HCT116 (cell line): ENCODE results near the gene KAZN. TPM values are rescaled to one million over a fixed set of nuclear protein-coding genes. Genes with fewer than 3 reads are reported as not detected.

Experiments used
- ATAC-seq: fragments of 200-7000 bp; cut with Tn5 transposase; 2 replicates; pipeline ENCODE4 v1.9.1; 2020; ENCODE audit warnings: mild to moderate bottlenecking, moderate library complexity
- BruUV-seq: library from RNA; stranded (reverse); fragments of 400-500 nt; replicated peaks from 2 replicates; lab custom pipeline; 2021; lab: Mats Ljungman, UMichigan
- CTCF ChIA-PET: fragments of 300-600 bp; sonication (Branson Sonifier 250); formaldehyde crosslinking; loops from one replicate; lab custom pipeline; 2021; ENCODE audit warnings: antibody characterized with exemption; lab: Charles Lee
- POLR2A ChIA-PET: fragments of 300-600, 350-600 bp; sonication (Branson Sonifier 250); formaldehyde crosslinking; loops from one replicate; lab custom pipeline; 2021; ENCODE audit warnings: antibody characterized with exemption; lab: Charles Lee
- RAD21 ChIA-PET, 2 experiments: fragments of 300-600 bp; sonication (Branson Sonifier 250); formaldehyde crosslinking; loops; one replicate each; lab custom pipeline; 2023; ENCODE audit warnings: low total read pairs in 2 of 2; ENCODE audit not compliant: uncharacterized antibody in 2 of 2, unreplicated experiment in 2 of 2, low non-redundant PET in 1 of 2; lab: Charles Lee
- DNase-seq: peaks from one replicate; pipeline ENCODE4 v3.0.0-alpha.2; 2010; ENCODE audit warnings: low read depth, low spot score
- H2AFZ ChIP-seq: fragments of 200-600 bp; shearing (Covaris generic), sonication (generic); 2 replicates; pipeline ENCODE4 v1.6.1; 2017; ENCODE audit warnings: low read depth, mixed run types, mixed read lengths, antibody characterized with exemption, low read length; ENCODE audit not compliant: poor library complexity, severe bottlenecking
- H3K27ac ChIP-seq: 2 replicates; pipeline ENCODE4 v1.5.1; 2012; ENCODE audit warnings: low read depth, low read length
- H3K27me3 ChIP-seq: fragments of 200-600 bp; sonication (generic); 2 replicates; pipeline ENCODE4 v1.6.1; 2016; ENCODE audit warnings: mixed run types, low read length, mixed read lengths; ENCODE audit not compliant: insufficient read depth
- H3K36me3 ChIP-seq, 2 experiments: fragments of 200-500 bp in 1 of 2; fragments of 200-600 bp in 1 of 2; sonication (Bioruptor generic) in 1 of 2; sonication (generic) in 1 of 2; 2 replicates each; pipeline versions ENCODE4 v1.5.1 to v1.6.1; 2014 to 2016; ENCODE audit warnings: low read length in 2 of 2, inconsistent platforms in 1 of 2, mixed read lengths in 1 of 2, mixed run types in 1 of 2; ENCODE audit not compliant: insufficient read depth in 2 of 2, control insufficient read depth in 1 of 2
- H3K4me1 ChIP-seq, 2 experiments: fragments of 200-600 bp in 1 of 2; sonication (generic) in 1 of 2; 2 replicates each; pipeline versions ENCODE4 v1.5.1 to v1.6.1; 2012 to 2017; ENCODE audit warnings: low read length in 2 of 2, inconsistent platforms in 1 of 2, mild to moderate bottlenecking in 1 of 2, mixed read lengths in 1 of 2, mixed run types in 1 of 2, moderate library complexity in 1 of 2; ENCODE audit not compliant: insufficient read depth in 2 of 2, control insufficient read depth in 1 of 2
- H3K4me2 ChIP-seq: fragments of 200-600 bp; sonication (generic); 2 replicates; pipeline ENCODE4 v1.6.1; 2017; ENCODE audit warnings: mixed run types, low read length, mixed read lengths
- H3K4me3 ChIP-seq, 2 experiments: fragments of 200-600 bp in 1 of 2; sonication (generic) in 1 of 2; replicated peaks in 1 of 2; 2 replicates each; pipeline ENCODE4 v1.5.1; 2011 to 2016; ENCODE audit warnings: low read length in 2 of 2, control low read depth in 1 of 2, low read depth in 1 of 2, mild to moderate bottlenecking in 1 of 2, mixed read lengths in 1 of 2, mixed run types in 1 of 2
- H3K79me2 ChIP-seq: fragments of 200-600 bp; sonication (generic); 2 replicates; pipeline ENCODE4 v1.6.1; 2017; ENCODE audit warnings: mild to moderate bottlenecking, mixed run types, low read length, moderate library complexity, mixed read lengths; ENCODE audit not compliant: insufficient read depth
- H3K9ac ChIP-seq: fragments of 200-600 bp; sonication (generic); 2 replicates; pipeline ENCODE4 v1.6.1; 2016; ENCODE audit warnings: low read length, mixed read lengths
- H3K9me2 ChIP-seq: fragments of 200-600 bp; sonication (generic), shearing (Covaris generic); 2 replicates; pipeline ENCODE4 v1.6.1; 2017; ENCODE audit warnings: mixed run types, mild to moderate bottlenecking, moderate library complexity; ENCODE audit not compliant: insufficient read depth
- H3K9me3 ChIP-seq, 2 experiments: fragments of 200-500 bp in 1 of 2; fragments of 200-600 bp in 1 of 2; sonication (Bioruptor generic) in 1 of 2; sonication (generic) in 1 of 2; 2 replicates each; pipeline ENCODE4 v1.6.1; 2014 to 2017; ENCODE audit warnings: low read length in 2 of 2, mixed read lengths in 2 of 2, inconsistent platforms in 1 of 2, low read depth in 1 of 2, mild to moderate bottlenecking in 1 of 2, mixed run types in 1 of 2, moderate library complexity in 1 of 2; ENCODE audit not compliant: control insufficient read depth in 1 of 2, insufficient read depth in 1 of 2
- H4K20me1 ChIP-seq: fragments of 200-600 bp; sonication (generic), shearing (Covaris generic); 2 replicates; pipeline ENCODE4 v1.6.1; 2017; ENCODE audit warnings: mixed run types, mild to moderate bottlenecking, moderate library complexity; ENCODE audit not compliant: insufficient read depth
- CBX3 ChIP-seq: IDR thresholded peaks from 2 replicates; pipeline ENCODE4 v1.6.1; 2012; ENCODE audit warnings: low read depth
- CEBPB ChIP-seq: IDR thresholded peaks from 2 replicates; pipeline ENCODE4 v1.6.1; 2012; ENCODE audit warnings: low read depth
- EGR1 ChIP-seq: IDR thresholded peaks from 2 replicates; pipeline ENCODE4 v1.6.1; 2012; ENCODE audit warnings: low read depth
- EZH2 ChIP-seq: fragments of 200-600 bp; sonication (generic); IDR thresholded peaks from 2 replicates; pipeline ENCODE4 v1.6.1; 2017; ENCODE audit warnings: antibody characterized with exemption, mixed run types
- EZH2phosphoT487 ChIP-seq: fragments of 200-600 bp; IDR thresholded peaks from 2 replicates; pipeline ENCODE4 v1.6.1; 2018; ENCODE audit warnings: antibody characterized with exemption, borderline replicate concordance
- FOSL1 ChIP-seq: IDR thresholded peaks from 2 replicates; pipeline ENCODE4 v1.6.1; 2012; ENCODE audit warnings: low read depth
- MAX ChIP-seq: IDR thresholded peaks from 2 replicates; pipeline ENCODE4 v1.6.1; 2012
- POLR2A ChIP-seq: IDR thresholded peaks from 2 replicates; pipeline ENCODE4 v1.7.0; 2011; ENCODE audit warnings: borderline replicate concordance; ENCODE audit not compliant: insufficient read depth, insufficient read length; ENCODE audit errors: extremely low read depth
- POLR2AphosphoS5 ChIP-seq: IDR thresholded peaks from 2 replicates; pipeline ENCODE4 v1.6.1; 2011; ENCODE audit warnings: mild to moderate bottlenecking, low read depth, low read length, moderate library complexity
- RAD21 ChIP-seq: IDR thresholded peaks from 2 replicates; pipeline ENCODE4 v1.6.1; 2012; ENCODE audit warnings: low read depth, mild to moderate bottlenecking
- REST ChIP-seq: IDR thresholded peaks from 2 replicates; pipeline ENCODE4 v1.6.1; 2012; ENCODE audit warnings: low read depth
- SIN3A ChIP-seq: IDR thresholded peaks from 2 replicates; pipeline ENCODE4 v1.6.1; 2012; ENCODE audit warnings: low read depth
- SP1 ChIP-seq: IDR thresholded peaks from 2 replicates; pipeline ENCODE4 v1.6.1; 2012; ENCODE audit warnings: low read depth
- SRF ChIP-seq: IDR thresholded peaks from 2 replicates; pipeline ENCODE4 v1.6.1; 2012; ENCODE audit warnings: low read depth
- TCF7L2 ChIP-seq: IDR thresholded peaks from 2 replicates; pipeline ENCODE4 v1.7.0; 2011; ENCODE audit warnings: borderline replicate concordance, inconsistent platforms; ENCODE audit not compliant: insufficient read depth, insufficient read length; ENCODE audit errors: extremely low read depth
- YY1 ChIP-seq: IDR thresholded peaks from 2 replicates; pipeline ENCODE4 v1.6.1; 2011; ENCODE audit warnings: low read length, low read depth, moderate library complexity, mild to moderate bottlenecking; ENCODE audit not compliant: insufficient replicate concordance; ENCODE audit errors: extremely low read depth
- ZFX ChIP-seq: fragments of 450-650 bp; IDR thresholded peaks from 2 replicates; pipeline ENCODE4 v1.6.1; 2017
- intact Hi-C: fragments of 100-400 bp; cut with micrococcal nuclease; formaldehyde crosslinking; loops from 2 replicates; pipeline ENCODE4 v1.10.0; 2022
- total RNA-seq: library from RNA; stranded (reverse); gene quantifications from one replicate; pipeline ENCODE4 v1.2.1, GENCODE V29; 2021; ENCODE audit not compliant: unreplicated experiment
- TF ChIP-seq, protein P1 (sequence below): IDR thresholded peaks from 2 replicates; pipeline ENCODE4 v1.6.1; 2011; ENCODE audit warnings: mild to moderate bottlenecking, low read length, moderate library complexity; ENCODE audit not compliant: insufficient replicate concordance; ENCODE audit errors: extremely low read depth

Gene KAZN
- total RNA-seq, 1 experiment from 2014 or later, result 13.4 TPM

- H3K9me2 ChIP-seq, result no peaks in the 10 kb centered on the region
- peaks cover 64% of the 10 kb centered on the region for H3K27me3 ChIP-seq
- H3K4me3 ChIP-seq, result no peak overlapping the region
- H3K4me2 ChIP-seq, result no peak overlapping the region
- no peak overlapping the region for H3K9ac ChIP-seq
- H3K9me3 ChIP-seq, result no peaks in the 10 kb centered on the region
- POLR2A ChIA-PET, result no interaction called here
- TF ChIP-seq ZFX, result no peak
- no peak for TF ChIP-seq POLR2AphosphoS5
- no peak for TF ChIP-seq SRF
- no peak for TF ChIP-seq EZH2
- no peak for TF ChIP-seq SIN3A
- TF ChIP-seq SP1, result no peak
- no peak for TF ChIP-seq EZH2phosphoT487
- no peak for TF ChIP-seq CBX3
- TF ChIP-seq POLR2A, result no peak
- no peak for TF ChIP-seq CEBPB
- no peak for TF ChIP-seq EGR1
- no peak overlapping the region for H2AFZ ChIP-seq
- no TSS peak for BruUV-seq
- H4K20me1 ChIP-seq, result no peaks in the 10 kb centered on the region
- intact Hi-C loops, result no loop called here
- no peak overlapping the region for H3K27ac ChIP-seq
- H3K36me3 ChIP-seq, result no peaks in the 10 kb centered on the region
- CTCF ChIA-PET, result no interaction called here
- no peaks in the 10 kb centered on the region for H3K4me1 ChIP-seq
- DNase-seq (no peak), ATAC-seq (no peak)
- RAD21 ChIA-PET, result no interaction called here
- no peaks in the 10 kb centered on the region for H3K79me2 ChIP-seq
These were observed 98.9 kb downstream of the KAZN start for GRCh38 chr1:14697353-14697752.

DNA sequence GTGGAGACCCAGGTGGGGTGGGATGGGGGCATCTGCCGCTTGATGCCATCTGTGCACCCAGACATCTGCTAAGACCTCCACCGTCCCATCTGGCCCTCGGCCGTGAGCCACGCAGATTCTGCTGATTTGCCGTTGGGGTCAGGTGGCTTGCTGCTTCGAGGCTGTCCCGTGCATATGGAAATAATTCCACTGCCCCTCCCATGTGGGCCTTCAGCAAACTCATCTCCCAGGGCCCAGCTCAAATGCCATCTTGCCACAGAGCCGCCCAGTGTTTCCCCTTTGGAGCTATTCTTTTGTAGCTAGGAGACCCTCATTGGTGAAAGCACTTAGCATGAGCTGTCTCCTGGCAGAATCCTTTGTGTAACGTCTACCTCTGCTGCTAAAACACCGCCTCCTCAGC, 99.8 kb downstream of the KAZN start:
- POLR2A ChIA-PET, result no interaction called here
- no peak overlapping the region for H2AFZ ChIP-seq
- no TSS peak for BruUV-seq
- no peaks in the 10 kb centered on the region for H3K9me3 ChIP-seq
- H3K4me3 ChIP-seq, result no peak overlapping the region
- H4K20me1 ChIP-seq, result no peaks in the 10 kb centered on the region
- no peak overlapping the region for H3K9ac ChIP-seq
- no peaks in the 10 kb centered on the region for H3K9me2 ChIP-seq
- ATAC-seq (no peak), DNase-seq (no peak)
- H3K27me3 ChIP-seq, result peaks cover 59% of the 10 kb centered on the region
- intact Hi-C loops, result no loop called here
- H3K36me3 ChIP-seq, result no peaks in the 10 kb centered on the region
- H3K4me2 ChIP-seq, result no peak overlapping the region
- CTCF ChIA-PET, result interaction anchor here (1.0 kb wide), 1 partner anchor 34 kb away, joined by 3 read pairs; no protein-coding TSS in a partner anchor
- no peaks in the 10 kb centered on the region for H3K4me1 ChIP-seq
- no peak overlapping the region for H3K27ac ChIP-seq
- RAD21 ChIA-PET, result no interaction called here
- no peaks in the 10 kb centered on the region for H3K79me2 ChIP-seq
- TF ChIP-seq MAX (no peak), CEBPB (no peak), YY1 (no peak), SP1 (no peak), EZH2phosphoT487 (no peak), TCF7L2 (no peak), REST (no peak), RAD21 (no peak), FOSL1 (no peak)
- TF ChIP-seq, protein P1, sequence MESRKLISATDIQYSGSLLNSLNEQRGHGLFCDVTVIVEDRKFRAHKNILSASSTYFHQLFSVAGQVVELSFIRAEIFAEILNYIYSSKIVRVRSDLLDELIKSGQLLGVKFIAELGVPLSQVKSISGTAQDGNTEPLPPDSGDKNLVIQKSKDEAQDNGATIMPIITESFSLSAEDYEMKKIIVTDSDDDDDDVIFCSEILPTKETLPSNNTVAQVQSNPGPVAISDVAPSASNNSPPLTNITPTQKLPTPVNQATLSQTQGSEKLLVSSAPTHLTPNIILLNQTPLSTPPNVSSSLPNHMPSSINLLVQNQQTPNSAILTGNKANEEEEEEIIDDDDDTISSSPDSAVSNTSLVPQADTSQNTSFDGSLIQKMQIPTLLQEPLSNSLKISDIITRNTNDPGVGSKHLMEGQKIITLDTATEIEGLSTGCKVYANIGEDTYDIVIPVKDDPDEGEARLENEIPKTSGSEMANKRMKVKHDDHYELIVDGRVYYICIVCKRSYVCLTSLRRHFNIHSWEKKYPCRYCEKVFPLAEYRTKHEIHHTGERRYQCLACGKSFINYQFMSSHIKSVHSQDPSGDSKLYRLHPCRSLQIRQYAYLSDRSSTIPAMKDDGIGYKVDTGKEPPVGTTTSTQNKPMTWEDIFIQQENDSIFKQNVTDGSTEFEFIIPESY, result no peak
